Measurements from ENCODE around the gene TNS3. TPM values are rescaled to one million over a fixed set of nuclear protein-coding genes. Genes with fewer than 3 reads are reported as not detected.
"Not testable (repeated sequence)": the region's sequence is repeated elsewhere in the genome, so short reads cannot be mapped to it uniquely, and the experiment has no call there.

TNS3 gene
- total and polyA plus RNA-seq, 9 donors = 20.2 to 49.1 (median 29.7) TPM

- no peak for DNase-seq
- Histone ChIP-seq H3K4me3 (ENCODE audit: low read length) (no peak overlapping the region), H3K27me3 (ENCODE audit: control insufficient read depth, insufficient read depth, low read length) (no peaks in the 10 kb centered on the region), H3K9me3 (replicated peaks; ENCODE audit: control insufficient read depth, low read depth, low read length) (no peaks in the 10 kb centered on the region), H3K4me1 (ENCODE audit: control insufficient read depth, insufficient read depth, low read length) (peaks cover 55% of the 10 kb centered on the region), H3K27ac (ENCODE audit: low read length) (no peak overlapping the region), H3K36me3 (ENCODE audit: control insufficient read depth, insufficient read depth, low read length) (no peaks in the 10 kb centered on the region)
- 70% methylated on average over 3 of the region's 11 CpGs for WGBS (ENCODE audit: insufficient coverage)
These were observed 131.9 kb downstream of the TNS3 start for GRCh38 chr7:47449810-47450590.

DNA sequence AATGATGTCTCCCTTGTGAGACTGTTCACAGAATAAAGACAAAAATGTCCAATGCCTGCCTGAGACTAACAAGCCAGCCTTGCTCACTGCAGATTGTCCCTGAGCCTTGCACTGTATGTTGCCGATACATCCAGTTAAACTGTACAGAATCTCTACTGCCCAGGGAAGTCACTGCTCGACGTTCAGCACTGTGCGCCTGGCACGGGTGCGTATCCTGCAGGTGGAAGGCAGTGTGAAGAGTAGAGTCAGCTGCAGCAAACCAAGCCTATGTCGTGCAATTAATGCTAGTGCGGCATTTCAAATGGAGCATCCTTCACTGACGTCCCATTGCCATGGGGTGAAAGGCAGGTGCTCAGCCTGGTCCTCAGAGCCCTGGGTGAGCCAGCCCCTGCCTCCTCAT, 132.9 kb downstream of the TNS3 start:
- H3K27me3 ChIP-seq (ENCODE audit: control insufficient read depth, insufficient read depth, low read length) = no peaks in the 10 kb centered on the region
- peaks cover 51% of the 10 kb centered on the region for H3K4me1 ChIP-seq (ENCODE audit: control insufficient read depth, insufficient read depth, low read length)
- no peak overlapping the region for H3K27ac ChIP-seq (ENCODE audit: low read length)
- no peaks in the 10 kb centered on the region for H3K36me3 ChIP-seq (ENCODE audit: control insufficient read depth, insufficient read depth, low read length)
- H3K4me3 ChIP-seq (ENCODE audit: low read length) = no peak overlapping the region
- no peaks in the 10 kb centered on the region for H3K9me3 ChIP-seq (replicated peaks; ENCODE audit: control insufficient read depth, low read depth, low read length)
- no peak for DNase-seq
- WGBS (ENCODE audit: insufficient coverage) = 97% methylated on average over 7 of the region's 9 CpGs

GRCh38 chr7:47447621-47448349, 134.1 kb downstream of the TNS3 start:
- no peaks in the 10 kb centered on the region for H3K9me3 ChIP-seq (replicated peaks; ENCODE audit: control insufficient read depth, low read depth, low read length)
- no peak overlapping the region for H3K4me3 ChIP-seq (ENCODE audit: low read length)
- no peaks in the 10 kb centered on the region for H3K27me3 ChIP-seq (ENCODE audit: control insufficient read depth, insufficient read depth, low read length)
- peaks cover 43% of the 10 kb centered on the region for H3K4me1 ChIP-seq (ENCODE audit: control insufficient read depth, insufficient read depth, low read length)
- no peaks in the 10 kb centered on the region for H3K36me3 ChIP-seq (ENCODE audit: control insufficient read depth, insufficient read depth, low read length)
- H3K27ac ChIP-seq (ENCODE audit: low read length) = no peak overlapping the region
- 95% methylated on average over 9 of the region's 12 CpGs for WGBS (ENCODE audit: insufficient coverage)
- no peak for DNase-seq

GRCh38 chr7:47446871-47447466, 134.9 kb downstream of the TNS3 start:
- no peaks in the 10 kb centered on the region for H3K36me3 ChIP-seq (ENCODE audit: control insufficient read depth, insufficient read depth, low read length)
- no peak overlapping the region for H3K27ac ChIP-seq (ENCODE audit: low read length)
- WGBS (ENCODE audit: insufficient coverage) = 82% methylated on average over 3 of the region's 9 CpGs
- no peak for DNase-seq
- H3K9me3 ChIP-seq (replicated peaks; ENCODE audit: control insufficient read depth, low read depth, low read length) = no peaks in the 10 kb centered on the region
- H3K27me3 ChIP-seq (ENCODE audit: control insufficient read depth, insufficient read depth, low read length) = no peaks in the 10 kb centered on the region
- no peak overlapping the region for H3K4me3 ChIP-seq (ENCODE audit: low read length)
- H3K4me1 ChIP-seq (ENCODE audit: control insufficient read depth, insufficient read depth, low read length) = peaks cover 39% of the 10 kb centered on the region

DNA sequence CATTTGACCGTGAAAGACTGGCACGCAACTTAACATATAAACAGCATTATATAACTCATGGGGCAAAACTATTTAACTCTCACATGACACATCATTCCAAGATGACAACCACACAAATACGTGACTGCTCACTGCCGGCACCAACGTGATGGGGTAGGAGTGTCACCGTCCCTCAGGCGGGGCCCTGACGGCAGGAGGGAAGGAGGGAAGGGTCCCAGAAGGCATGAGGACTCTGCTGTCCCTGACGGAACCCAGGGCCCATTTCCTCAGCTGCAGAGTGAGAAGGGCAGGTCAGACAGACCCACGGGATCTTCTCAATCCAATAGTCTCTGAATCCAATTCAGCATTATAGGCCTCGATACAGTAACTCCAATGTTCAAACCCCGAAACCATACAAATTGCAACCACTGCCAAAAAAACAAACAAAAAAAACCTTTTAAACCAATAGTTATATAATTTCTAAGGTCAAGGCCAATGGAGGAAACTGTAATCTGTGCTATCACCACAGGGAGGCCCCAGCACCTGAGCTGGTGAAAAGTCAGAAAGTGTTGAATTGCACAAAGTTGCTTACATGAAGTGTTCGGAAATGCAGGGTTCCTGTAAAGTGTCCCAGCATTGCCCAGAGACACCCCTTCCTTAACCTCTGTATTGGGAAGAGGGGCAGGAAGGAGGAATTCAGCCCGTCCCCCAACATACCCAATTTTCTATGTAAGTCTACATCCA, 137.4 kb downstream of the TNS3 start:
- peaks cover 33% of the 10 kb centered on the region for H3K4me1 ChIP-seq (ENCODE audit: control insufficient read depth, insufficient read depth, low read length)
- no peaks in the 10 kb centered on the region for H3K27me3 ChIP-seq (ENCODE audit: control insufficient read depth, insufficient read depth, low read length)
- WGBS (ENCODE audit: insufficient coverage) = 58% methylated on average over 4 of the region's 14 CpGs
- peaks cover 2% of the 10 kb centered on the region for H3K36me3 ChIP-seq (ENCODE audit: control insufficient read depth, insufficient read depth, low read length)
- H3K27ac ChIP-seq (ENCODE audit: low read length) = no peak overlapping the region
- H3K4me3 ChIP-seq (ENCODE audit: low read length) = no peak overlapping the region
- DNase-seq = peak; percentile 30
- no peaks in the 10 kb centered on the region for H3K9me3 ChIP-seq (replicated peaks; ENCODE audit: control insufficient read depth, low read depth, low read length)

DNA sequence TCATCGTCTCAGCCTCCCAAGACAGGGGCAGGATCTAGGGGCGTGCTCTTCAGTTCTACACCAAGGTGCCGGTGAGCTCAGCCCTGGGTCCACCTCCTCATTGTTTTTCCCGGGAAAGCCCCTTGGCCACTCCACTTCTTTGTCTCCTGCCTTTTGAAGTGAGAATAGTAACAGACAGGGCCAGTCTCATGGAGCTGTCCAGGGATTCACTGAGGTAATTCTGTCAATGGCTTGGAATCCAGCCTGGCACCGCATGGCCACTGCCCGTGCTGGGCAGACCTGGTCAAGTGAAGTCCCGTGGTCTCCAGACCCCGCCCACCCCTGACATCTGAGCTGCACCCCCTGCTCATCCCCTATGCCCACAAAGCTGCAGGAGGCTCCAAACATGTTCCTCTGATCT, 138.9 kb downstream of the TNS3 start:
- H3K4me3 ChIP-seq (ENCODE audit: low read length) = no peak overlapping the region
- H3K27ac ChIP-seq (ENCODE audit: low read length) = no peak overlapping the region
- H3K36me3 ChIP-seq (ENCODE audit: control insufficient read depth, insufficient read depth, low read length) = peaks cover 16% of the 10 kb centered on the region
- WGBS (ENCODE audit: insufficient coverage) = 70% methylated on average over 5 of the region's 8 CpGs
- no peaks in the 10 kb centered on the region for H3K27me3 ChIP-seq (ENCODE audit: control insufficient read depth, insufficient read depth, low read length)
- no peaks in the 10 kb centered on the region for H3K9me3 ChIP-seq (replicated peaks; ENCODE audit: control insufficient read depth, low read depth, low read length)
- DNase-seq = no peak
- H3K4me1 ChIP-seq (ENCODE audit: control insufficient read depth, insufficient read depth, low read length) = peaks cover 33% of the 10 kb centered on the region

DNA sequence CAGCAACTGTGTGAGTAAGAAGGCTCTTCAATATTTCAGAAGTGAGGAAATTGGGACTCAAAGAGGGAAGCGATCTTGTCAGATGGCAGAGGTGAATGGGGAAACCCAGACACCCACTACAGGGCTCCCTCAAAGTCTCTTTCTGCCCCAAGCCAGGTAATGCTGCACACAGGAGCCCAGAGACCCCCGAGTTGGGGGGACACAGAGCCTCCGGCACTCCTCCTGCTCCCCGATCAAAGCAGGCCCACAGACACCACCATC, 139.4 kb downstream of the TNS3 start:
- Histone ChIP-seq H3K4me3 (ENCODE audit: low read length) (no peak overlapping the region), H3K36me3 (ENCODE audit: control insufficient read depth, insufficient read depth, low read length) (peaks cover 18% of the 10 kb centered on the region), H3K9me3 (replicated peaks; ENCODE audit: control insufficient read depth, low read depth, low read length) (no peaks in the 10 kb centered on the region), H3K27me3 (ENCODE audit: control insufficient read depth, insufficient read depth, low read length) (no peaks in the 10 kb centered on the region), H3K27ac (ENCODE audit: low read length) (no peak overlapping the region), H3K4me1 (ENCODE audit: control insufficient read depth, insufficient read depth, low read length) (peaks cover 31% of the 10 kb centered on the region)
- no peak for DNase-seq
- WGBS (ENCODE audit: insufficient coverage) = 93% methylated on average over 3 of the region's 4 CpGs

DNA sequence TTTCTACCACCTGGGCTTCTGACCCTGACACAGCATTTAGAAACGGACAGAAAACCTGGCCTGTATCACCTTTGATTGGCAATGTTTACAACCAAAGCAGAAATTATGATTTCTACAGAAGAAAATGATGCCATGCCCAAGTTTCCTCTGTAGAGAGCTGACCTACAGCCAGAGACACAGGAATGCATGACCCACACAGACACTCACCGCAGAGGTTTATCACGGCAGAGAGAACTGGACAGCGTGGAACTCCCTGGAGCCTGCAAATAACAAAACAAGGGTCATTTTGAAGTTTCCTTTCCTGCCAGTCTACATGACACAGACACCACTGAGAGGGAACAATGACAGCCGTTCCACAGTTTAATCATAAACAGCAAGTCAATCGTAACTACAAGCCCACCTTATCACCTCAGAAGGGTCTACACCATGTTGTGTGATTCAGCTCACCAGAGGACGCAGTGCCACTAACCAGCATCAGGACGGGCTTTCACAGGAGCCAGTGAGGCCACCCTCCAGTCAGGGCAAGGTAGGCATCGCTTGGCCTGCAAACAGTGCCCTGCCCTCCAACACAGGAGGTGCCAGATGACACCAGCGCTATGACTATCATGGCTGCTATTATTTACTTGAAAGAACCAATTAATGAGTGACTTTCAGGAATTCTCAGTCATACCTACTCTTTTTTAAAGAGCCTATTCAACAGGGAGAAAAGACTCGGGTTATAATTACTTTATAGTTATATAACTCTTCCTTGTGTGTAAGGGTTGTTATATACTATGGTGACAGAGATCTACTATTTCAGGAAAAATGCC, 139.9 kb downstream of the TNS3 start:
- Histone ChIP-seq H3K4me3 (ENCODE audit: low read length) (no peak overlapping the region), H3K9me3 (replicated peaks; ENCODE audit: control insufficient read depth, low read depth, low read length) (no peaks in the 10 kb centered on the region), H3K4me1 (ENCODE audit: control insufficient read depth, insufficient read depth, low read length) (peaks cover 27% of the 10 kb centered on the region), H3K27me3 (ENCODE audit: control insufficient read depth, insufficient read depth, low read length) (no peaks in the 10 kb centered on the region), H3K36me3 (ENCODE audit: control insufficient read depth, insufficient read depth, low read length) (peaks cover 18% of the 10 kb centered on the region), H3K27ac (ENCODE audit: low read length) (no peak overlapping the region)
- no peak for DNase-seq
- WGBS (ENCODE audit: insufficient coverage) = 64% methylated on average over 5 of the region's 11 CpGs

DNA sequence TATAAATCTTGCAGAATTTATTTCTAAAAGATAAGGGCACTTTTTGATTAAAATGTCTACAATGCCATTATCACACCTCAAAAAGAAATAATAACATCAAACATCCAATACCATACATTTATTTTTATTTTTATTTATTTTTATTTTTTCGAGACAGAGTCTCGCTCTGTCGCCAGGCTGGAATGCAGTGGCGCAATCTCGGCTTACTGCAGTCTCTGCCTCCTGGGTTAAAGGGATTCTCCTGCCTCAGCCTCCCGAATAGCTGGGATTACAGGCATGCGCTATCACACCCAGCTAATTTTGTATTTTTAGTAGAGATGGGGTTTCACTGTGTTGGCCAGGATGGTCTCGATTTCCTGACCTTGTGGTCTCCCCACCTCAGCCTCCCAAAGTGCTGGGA, 140.9 kb downstream of the TNS3 start:
- H3K4me3 ChIP-seq (ENCODE audit: low read length); H3K9me3 ChIP-seq (replicated peaks; ENCODE audit: control insufficient read depth, low read depth, low read length); DNase-seq; H3K27ac ChIP-seq (ENCODE audit: low read length); H3K27me3 ChIP-seq (ENCODE audit: control insufficient read depth, insufficient read depth, low read length): not testable (repeated sequence)
- WGBS (ENCODE audit: insufficient coverage) = no CpG with 5 or more reads among the region's 8 CpGs
- H3K4me1 ChIP-seq (ENCODE audit: control insufficient read depth, insufficient read depth, low read length) = peaks cover 19% of the 10 kb centered on the region
- H3K36me3 ChIP-seq (ENCODE audit: control insufficient read depth, insufficient read depth, low read length) = peaks cover 18% of the 10 kb centered on the region
